WI38 (cell line): ENCODE data around the gene ENDOU.

Experiments used
- H3K4me3 ChIP-seq: 2 replicates; pipeline ENCODE4 v1.5.1; 2011; ENCODE audit warnings: low read depth, mild to moderate bottlenecking, control low read depth, low read length
- TF ChIP-seq, protein P1 (sequence below): IDR thresholded peaks from 2 replicates; pipeline ENCODE4 v1.5.1; 2012; ENCODE audit warnings: low read depth, mild to moderate bottlenecking, control low read depth, low read length

ENDOU gene

GRCh38 chr12:47710278-47710677, 15.0 kb downstream of the ENDOU start:
- TF ChIP-seq, protein P1, sequence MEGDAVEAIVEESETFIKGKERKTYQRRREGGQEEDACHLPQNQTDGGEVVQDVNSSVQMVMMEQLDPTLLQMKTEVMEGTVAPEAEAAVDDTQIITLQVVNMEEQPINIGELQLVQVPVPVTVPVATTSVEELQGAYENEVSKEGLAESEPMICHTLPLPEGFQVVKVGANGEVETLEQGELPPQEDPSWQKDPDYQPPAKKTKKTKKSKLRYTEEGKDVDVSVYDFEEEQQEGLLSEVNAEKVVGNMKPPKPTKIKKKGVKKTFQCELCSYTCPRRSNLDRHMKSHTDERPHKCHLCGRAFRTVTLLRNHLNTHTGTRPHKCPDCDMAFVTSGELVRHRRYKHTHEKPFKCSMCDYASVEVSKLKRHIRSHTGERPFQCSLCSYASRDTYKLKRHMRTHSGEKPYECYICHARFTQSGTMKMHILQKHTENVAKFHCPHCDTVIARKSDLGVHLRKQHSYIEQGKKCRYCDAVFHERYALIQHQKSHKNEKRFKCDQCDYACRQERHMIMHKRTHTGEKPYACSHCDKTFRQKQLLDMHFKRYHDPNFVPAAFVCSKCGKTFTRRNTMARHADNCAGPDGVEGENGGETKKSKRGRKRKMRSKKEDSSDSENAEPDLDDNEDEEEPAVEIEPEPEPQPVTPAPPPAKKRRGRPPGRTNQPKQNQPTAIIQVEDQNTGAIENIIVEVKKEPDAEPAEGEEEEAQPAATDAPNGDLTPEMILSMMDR, result no peak
- no peak overlapping the region for H3K4me3 ChIP-seq

GRCh38 chr12:47709671-47710070, 15.6 kb downstream of the ENDOU start:
- TF ChIP-seq, protein P1, result no peak
- no peak overlapping the region for H3K4me3 ChIP-seq

- no peak overlapping the region for H3K4me3 ChIP-seq
- TF ChIP-seq, protein P1, result no peak
These were observed 16.1 kb downstream of the ENDOU start for GRCh38 chr12:47709237-47709636.

DNA sequence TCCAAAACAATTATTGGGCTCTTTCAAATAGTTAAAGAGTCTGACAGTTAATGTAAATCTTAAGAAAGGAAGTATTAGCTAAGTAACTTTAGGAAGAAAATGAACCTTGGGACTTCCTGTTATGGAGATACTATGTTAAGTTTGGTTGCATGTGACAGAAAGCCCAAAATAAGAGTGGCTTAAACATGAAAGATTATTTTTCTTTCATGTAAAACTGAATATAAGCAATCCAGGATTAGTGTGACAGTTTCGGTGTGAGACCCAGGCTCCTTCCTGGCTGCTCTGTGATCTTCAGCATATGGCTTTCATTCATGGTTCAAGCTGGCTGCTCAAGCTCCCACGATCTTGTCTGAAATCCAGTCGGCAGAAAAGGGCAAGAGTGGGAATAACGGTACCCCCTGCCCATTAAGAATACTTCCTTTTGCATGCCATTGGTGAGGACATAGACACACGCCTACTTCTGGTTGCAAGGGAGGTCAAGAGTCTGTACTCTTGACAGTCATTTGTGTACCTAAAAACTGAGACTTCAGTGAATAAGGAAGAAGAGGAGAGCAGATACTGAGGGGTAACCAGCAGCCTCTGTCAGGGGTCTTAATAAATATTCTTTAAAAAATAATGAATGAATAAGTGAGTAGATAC, 17.3 kb downstream of the ENDOU start:
- TF ChIP-seq, protein P1, result no peak
- H3K4me3 ChIP-seq, result no peak overlapping the region

DNA sequence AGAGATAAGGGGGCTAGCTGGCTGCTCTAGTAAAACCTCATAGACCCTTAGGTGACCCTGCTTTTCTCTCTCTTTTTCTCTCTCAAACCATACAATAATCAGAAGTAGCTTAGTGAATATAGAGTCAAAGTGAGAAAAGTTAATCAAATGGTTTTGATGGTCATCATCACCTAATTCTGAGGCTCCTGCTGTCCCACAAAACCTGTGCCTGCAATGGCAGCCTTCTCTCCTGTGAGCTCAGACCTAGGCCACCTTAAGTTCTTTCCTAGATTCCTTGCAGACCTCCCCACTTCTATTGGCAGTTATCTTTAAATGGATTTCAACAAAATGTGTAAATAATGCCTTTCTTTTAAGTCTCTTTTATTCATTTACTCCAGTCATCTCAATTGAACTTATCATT, 17.9 kb downstream of the ENDOU start:
- TF ChIP-seq, protein P1, result no peak
- H3K4me3 ChIP-seq, result no peak overlapping the region

DNA sequence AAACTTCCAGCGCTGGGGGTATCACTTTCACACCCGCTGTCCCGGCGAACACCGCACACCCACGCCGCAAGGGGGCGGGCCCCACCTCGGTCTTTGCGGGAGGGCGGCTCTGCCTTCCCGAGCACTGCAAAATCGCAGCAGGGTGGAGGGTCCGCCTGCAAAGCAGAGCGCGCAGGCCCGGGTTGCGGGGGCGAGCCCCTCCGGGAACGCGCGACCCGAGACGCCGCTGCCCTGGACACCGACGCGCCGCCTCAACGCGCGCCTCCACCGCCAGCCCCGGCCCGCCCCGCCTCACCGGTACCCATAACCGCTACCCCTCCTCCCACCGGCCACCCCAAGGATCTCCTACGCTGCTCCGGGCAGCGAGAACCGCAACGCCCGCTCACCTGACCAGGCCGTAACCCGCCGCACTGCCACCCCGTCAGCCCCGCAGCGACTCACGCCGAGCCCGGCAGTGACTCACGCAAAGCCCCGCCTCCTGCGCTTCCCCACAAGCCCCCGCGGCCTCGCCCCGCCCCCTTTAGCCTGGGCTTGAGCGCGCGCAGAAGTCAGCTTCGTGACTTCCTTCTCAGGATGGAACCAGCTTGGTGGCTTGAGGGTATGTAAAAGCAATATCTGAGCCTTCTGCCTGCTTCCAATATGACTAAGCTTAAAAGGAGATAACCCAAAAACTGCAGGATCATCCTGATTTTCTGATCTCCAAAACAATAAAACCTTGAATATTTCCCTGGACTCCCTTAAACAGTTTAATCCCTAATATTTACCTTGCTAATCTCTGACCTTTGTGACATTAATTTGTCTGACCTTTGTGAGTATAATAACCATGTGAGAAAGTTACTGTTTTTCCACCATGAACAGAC, 19.5 kb downstream of the ENDOU start, which contains the start of gene RPAP3:
Gene RPAP3, minus strand, starts transcription at position 465 of the 860 bp plus-strand sequence. CDS start 3,190 bp downstream, outside the sequence.
- peak within 1 kb of the TSS; percentile 77 for H3K4me3 ChIP-seq
- TF ChIP-seq, protein P1, result peak; percentile 47

GRCh38 chr12:47705229-47705565, 20.1 kb downstream of the ENDOU start:
- H3K4me3 ChIP-seq, result peak overlapping the region; percentile 77
- TF ChIP-seq, protein P1, result no peak
